Epithelial cell of esophagus (primary cell): ENCODE data around the gene PRMT1.
A peak's percentile ranks its signal among the peaks of the same experiment; 100 is the strongest.

Experiments
- DNase-seq: peaks from one replicate; pipeline ENCODE4 v3.0.0; 2010; ENCODE audit warnings: low read depth
- H3K4me3 ChIP-seq: 2 replicates; pipeline ENCODE4 v1.5.1; 2011; ENCODE audit warnings: mild to moderate bottlenecking, low read length, control low read depth
- CTCF ChIP-seq: IDR thresholded peaks from 2 replicates; pipeline ENCODE4 v1.5.1; 2011; ENCODE audit warnings: low read depth, mild to moderate bottlenecking, low read length, control low read depth, inconsistent platforms; ENCODE audit not compliant: insufficient read depth; ENCODE audit errors: missing control alignments

Gene PRMT1

GRCh38 chr19:49665036-49665350, 12.1 kb upstream of the PRMT1 start:
- TF ChIP-seq CTCF: no peak
- peak overlapping the region; percentile 98 for H3K4me3 ChIP-seq
- DNase-seq: no peak

GRCh38 chr19:49665351-49666119, 11.5 kb upstream of the PRMT1 start, which contains the start of the genes BCL2L12 and IRF3:
BCL2L12 (plus strand) TSS chr19:49665933; CDS start chr19:49666693, 760 bp downstream.
IRF3 (minus strand) TSS chr19:49665857; CDS start chr19:49664838, 1,019 bp downstream.
- no peak for TF ChIP-seq CTCF
- peak; percentile 96 for DNase-seq
- peak within 1 kb of the TSS; percentile 98 for H3K4me3 ChIP-seq

GRCh38 chr19:49666120-49666444, 11.0 kb upstream of the PRMT1 start:
- TF ChIP-seq CTCF: no peak
- peak overlapping the region; percentile 98 for H3K4me3 ChIP-seq
- no peak for DNase-seq

GRCh38 chr19:49667473-49667872, 9.6 kb upstream of the PRMT1 start:
- no peak overlapping the region for H3K4me3 ChIP-seq
- no peak for TF ChIP-seq CTCF
- no peak for DNase-seq

- H3K4me3 ChIP-seq: no peak overlapping the region
- no peak for TF ChIP-seq CTCF
- no peak for DNase-seq
Observed at GRCh38 chr19:49669516-49669915, 7.6 kb upstream of the PRMT1 start.

GRCh38 chr19:49672131-49672919, 4.7 kb upstream of the PRMT1 start:
- DNase-seq: peak; percentile 66
- TF ChIP-seq CTCF: peak; percentile 90
- H3K4me3 ChIP-seq: no peak overlapping the region
